Stimulated activated CD8-positive, alpha-beta memory T cell treated with anti-CD3 and anti-CD28 coated beads, Interleukin-15, amount 100 ng/mL, for 48 hours (primary cell): ENCODE data around the gene NADSYN1.

ENCODE experiments used
- DNase-seq, 2 donors: peaks; one replicate each; pipeline ENCODE4 v3.0.0-alpha.2; 2020; ENCODE audit warnings: low read depth in 2 of 2

Gene NADSYN1

DNA sequence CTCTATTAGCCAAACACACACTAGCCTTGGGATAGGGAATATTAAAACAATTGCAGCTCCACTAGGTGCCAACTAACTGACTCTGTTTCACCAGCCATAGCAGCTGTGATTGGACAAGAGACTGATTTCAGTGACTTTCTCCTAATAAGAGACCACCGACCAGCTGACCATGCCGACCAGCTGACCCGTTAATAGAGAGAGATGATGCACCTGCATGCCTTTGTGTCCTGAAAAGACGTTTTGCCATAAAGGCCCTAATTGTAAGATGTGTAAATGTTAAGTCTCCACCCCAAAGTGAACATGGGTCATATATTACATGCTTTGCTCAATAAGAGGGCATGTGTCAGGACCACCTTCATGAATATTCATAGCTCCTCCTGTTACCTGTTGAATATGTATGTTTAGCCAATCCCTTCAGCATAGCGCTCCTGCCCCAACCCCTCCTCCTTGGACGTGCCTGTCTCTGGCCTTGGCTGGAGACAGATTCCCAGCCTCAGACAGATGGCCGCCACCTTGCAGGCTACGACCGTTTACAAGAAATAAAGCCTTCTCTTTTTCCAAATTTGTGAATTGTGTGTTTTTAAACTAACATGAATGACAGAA is 1.3 kb upstream of the NADSYN1 start:
- no peak for DNase-seq

DNA sequence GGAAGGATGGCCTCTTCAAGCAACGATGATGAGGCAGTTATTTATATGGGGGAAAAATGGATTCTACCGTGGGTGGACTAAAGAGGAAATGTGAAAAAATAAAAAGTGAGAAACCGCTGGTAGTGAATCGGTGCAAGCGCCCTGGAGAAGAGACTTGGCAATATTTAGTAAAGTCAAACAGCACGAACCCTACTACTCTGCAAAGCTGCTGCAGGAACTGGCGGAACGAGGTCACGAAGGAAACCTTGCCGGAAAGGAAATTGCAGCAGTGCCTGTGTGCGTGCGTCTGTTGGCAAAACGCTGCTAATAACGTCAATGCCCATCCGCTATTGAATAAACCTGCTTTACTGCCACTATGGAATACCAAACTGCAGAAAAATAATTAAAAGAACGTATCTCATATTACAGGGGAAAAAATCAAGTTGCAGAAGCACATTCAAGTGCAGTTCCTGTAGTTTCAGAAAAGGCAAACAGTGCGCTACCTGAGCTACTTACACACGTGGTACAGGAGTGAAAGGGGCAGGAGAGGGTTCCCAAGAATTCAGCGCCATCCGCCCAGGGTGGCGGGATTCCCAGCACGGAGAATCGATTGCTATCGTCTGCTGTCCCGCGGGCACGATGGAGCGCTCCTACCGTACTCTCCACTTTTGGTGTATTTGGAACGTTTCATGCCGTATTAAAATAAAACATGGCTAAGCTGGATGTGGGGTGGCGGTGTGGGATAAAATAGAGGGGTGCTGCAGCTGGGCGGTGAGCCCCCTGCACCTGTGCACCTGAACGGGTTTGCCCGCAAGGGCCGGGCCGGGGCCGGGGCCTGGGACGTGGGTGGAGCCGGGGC is 585 bp upstream of the NADSYN1 start:
- DNase-seq = peak; percentile 23 to 32

DNA sequence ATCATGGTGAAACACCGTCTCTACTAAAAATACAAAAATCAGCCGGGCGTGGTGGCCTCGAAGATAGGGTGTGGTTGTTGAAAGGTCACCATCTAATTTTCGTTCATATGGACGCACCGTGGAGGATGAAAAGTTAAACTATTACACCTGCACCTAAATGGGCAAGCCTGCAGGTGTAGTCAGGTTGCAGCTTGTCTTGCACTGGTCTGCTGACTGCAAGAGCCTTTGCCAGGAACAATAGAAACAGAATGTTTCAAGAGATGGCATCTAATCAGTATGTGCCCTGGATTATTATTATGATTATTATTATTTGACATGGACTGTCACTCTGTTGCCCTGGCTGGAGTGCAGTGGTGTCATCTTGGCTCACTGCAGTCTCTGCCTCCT is 908 bp downstream of the NADSYN1 start:
- no peak for DNase-seq

DNA sequence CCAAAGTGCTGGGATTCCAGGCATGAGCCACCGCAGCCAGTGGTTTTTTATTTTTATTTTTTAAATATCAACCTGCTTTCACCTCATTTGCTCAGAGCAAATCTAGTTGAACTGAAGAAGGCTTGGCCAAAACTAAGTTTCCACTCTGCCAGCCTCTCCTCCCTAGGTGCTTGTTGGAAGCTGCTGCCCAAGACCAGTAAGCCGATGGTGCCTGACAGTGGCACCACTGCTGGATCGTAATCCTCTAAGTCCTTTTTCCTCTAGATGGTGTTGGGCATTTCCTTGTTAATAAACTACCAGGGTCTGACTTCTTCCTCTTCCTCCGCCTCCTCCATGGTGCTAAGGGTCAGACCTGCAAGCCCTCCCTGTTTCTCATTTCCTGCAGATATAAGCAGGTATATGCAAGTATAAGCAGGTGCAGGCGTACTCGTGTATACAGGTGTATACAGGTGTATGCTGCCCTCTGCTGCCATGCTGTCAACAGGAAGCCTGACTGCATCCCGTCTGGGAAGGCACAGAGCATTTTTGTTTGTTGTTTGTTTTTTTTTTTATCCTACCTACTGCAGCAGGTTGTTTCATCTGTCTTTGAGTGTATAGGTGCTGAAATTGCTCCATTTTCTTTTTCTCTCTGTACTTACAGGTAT is 1.6 kb downstream of the NADSYN1 start:
- no peak for DNase-seq

- no peak for DNase-seq
Measured at GRCh38 chr11:71456294-71456693, 3.3 kb downstream of the NADSYN1 start.

DNA sequence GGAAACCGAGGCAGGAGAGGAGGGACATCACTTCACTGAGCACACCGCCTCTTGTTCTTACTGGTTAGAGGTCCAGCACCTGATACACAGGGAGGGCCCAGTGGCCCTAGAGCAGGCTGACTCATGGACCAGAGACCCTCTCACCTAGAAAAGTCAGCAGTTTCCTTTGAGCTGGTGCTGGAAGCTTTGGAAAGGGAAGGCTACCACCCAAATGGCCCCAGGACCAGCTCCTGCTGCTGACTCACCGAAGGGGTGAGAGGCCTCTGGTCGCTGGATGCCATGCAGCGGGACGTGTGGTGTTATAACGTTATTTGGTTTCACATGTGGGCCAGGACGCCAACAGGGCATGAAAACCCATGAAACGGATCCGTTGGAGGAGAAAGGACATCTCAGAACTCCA is 3.8 kb downstream of the NADSYN1 start:
- DNase-seq = no peak

GRCh38 chr11:71458146-71459070 is 5.4 kb downstream of the NADSYN1 start:
- DNase-seq = no peak

DNA sequence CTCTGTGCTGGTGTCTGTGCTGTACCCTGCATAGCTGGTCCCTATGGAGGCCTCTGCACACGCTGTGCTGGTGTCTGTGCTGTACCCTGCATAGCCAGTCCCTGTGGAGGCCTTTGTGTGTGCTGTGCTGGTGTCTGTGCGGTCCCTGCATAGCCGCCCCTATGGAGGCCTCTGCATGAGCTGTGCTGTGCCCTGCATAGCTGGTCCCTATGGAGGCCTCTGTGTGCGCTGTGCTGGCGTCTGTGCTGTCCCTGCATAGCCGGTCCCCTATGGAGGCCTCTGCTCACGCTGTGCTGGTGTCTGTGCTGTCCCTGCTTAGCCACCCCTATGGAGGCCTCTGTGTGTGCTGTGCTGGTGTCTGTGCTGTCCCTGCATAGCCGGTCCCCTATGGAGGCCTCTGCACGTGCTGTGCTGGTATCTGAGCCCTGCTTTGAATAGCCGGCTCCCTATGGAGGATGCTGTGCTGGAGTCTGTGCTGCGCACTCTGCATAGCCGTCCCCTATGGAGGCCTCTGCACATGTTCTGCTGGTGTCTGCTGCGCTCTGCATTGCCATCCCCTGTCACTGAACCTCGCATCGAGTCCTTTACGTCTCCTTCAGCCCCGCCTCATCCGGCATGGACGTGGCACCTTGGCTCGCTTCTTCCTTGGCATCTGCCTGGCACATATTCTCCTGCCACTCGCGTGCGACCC is 6.2 kb downstream of the NADSYN1 start:
- no peak for DNase-seq

- DNase-seq = no peak
Measured at GRCh38 chr11:71459767-71460320, 6.8 kb downstream of the NADSYN1 start.

DNA sequence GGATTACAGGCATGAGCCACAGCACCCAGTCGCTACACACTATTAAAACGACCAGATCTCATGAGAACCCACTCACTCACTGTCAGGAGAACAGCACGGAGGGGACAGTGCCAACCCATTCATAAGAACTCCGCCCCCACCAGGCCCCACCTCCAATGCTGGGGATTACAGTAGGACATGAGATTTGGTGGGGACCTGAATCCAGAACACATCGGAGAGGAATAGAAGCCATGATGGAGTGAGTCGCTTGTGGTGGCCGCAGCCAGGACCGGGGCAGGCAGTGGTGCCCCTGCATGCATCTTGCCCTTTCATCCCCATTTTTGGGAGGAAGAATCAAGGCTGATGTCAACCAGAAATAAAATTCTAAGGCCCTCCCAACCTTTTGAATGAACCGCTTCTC is 8.7 kb downstream of the NADSYN1 start:
- DNase-seq = no peak

GRCh38 chr11:71462726-71463125 is 9.7 kb downstream of the NADSYN1 start:
- DNase-seq = no peak

- DNase-seq = no peak
Measured at GRCh38 chr11:71463331-71464211, 10.6 kb downstream of the NADSYN1 start.

DNA sequence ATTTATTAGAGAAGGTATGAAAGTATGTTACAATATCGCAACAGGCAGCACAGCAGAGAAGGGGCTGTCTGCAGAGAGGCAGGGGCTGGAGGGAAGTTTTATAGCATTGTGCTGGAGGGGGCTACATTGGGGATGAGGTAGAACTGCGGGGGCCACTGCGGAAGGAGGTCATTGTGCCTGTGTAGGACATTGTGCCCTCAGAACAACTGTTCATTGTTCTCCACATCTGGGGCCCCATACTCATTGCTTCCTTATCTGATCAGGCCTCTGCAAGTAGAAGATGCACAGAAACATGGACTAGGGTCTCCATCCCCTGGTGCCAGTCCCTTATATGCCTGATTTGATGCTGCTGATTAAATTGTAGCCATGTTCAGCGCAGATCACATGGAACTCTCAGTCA is 12.1 kb downstream of the NADSYN1 start:
- DNase-seq = no peak

DNA sequence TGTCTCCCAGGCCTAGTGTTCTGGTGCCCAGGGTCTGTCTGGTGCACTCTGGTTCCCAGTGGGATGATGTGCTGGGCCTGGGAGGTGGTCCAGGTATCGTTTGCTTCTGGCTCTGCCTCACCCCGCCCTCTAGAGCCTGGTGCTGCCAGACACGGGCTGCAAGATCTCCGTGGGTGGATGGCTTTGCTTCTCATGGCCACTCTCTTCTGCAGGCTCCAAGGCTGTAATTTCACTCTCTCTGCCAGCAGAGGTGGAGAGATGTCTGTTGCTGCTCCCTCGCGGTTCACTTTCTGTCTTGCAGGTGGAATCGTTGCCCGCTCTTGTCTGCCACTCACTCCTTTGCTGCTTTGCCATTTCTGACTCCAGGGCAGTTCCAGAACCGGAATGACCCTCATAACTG is 13.4 kb downstream of the NADSYN1 start:
- DNase-seq = no peak

DNA sequence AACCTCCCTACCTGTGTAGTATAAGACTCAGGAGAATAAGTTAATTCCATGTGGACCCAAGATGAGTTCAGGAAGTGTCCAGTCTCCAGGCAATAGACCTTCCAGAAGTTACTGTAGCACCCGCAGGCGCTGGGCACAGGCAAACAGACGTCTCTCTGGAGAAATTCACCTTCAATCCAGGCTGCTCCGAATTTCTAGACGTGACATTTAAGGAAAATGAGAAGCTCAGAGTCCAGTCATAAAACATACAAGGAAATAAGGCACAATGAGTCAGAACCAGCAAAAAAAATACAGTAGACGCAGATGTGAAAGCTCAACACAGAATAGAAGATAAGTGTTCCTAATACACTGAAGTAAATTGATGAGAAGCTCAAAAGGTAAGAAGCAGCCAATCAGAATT is 14.2 kb downstream of the NADSYN1 start:
- DNase-seq = no peak

GRCh38 chr11:71470946-71471345 is 17.9 kb downstream of the NADSYN1 start:
- no peak for DNase-seq

DNA sequence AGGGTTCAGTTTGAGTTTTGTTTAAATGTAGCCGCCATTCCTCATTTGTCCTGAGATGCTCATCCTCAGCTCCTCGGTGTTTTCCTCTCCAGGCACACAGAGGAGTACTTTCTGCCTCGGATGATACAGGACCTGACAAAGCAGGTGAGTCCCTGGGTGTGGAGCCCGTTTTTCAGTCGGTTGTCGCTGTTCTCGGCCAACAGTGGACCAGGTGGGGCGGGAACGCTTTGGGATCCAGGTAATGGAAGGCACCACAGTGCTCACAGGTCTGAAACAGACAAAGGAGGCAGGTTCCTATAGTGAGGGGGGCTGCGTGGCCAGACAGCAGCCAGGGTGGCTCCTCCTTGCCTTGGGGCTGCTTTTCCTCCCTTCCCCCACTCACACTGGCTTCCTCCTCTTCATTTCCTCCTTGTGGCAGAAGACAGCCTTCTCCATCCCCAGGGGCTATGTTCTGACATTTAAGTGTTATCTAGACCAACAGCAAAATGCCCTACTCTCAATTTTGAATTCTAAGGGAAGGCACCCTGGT is 19.4 kb downstream of the NADSYN1 start:
- no peak for DNase-seq

DNA sequence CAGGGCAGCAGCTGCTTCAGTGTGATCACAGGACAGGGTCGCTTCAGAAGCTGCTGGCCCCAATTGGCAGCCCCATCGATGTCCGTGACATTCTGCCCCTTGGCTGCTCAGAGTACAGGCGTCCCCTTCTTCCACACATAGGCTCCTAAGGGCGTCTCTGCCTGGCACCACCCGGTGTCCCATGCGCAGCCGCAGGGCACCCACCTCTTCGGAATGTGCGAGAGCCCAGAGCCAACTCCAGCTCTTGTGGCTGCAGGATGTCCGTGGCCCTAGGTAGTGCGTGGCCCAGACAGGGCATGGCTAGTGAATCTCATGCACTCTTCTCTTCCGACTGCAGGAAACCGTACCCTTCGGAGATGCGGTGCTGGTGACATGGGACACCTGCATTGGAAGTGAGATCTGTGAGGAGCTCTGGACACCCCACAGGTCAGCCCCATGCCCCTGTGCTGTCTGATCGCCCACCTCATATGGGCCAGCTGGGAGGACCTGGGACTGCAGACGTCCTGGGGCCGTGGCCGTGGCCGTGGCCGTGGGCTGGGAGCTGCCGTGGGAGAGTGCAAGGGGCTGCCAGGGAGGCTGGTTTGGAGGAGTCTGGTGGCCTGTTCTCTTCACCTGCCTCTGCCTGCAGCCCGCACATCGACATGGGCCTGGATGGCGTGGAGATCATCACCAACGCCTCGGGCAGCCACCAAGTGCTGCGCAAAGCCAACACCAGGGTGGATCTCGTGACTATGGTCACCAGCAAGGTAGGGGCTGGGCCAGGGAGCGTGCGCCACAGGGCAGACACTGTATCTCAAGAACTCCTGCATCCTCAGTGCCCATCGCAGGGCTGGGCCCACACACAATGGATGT is 20.2 kb downstream of the NADSYN1 start:
- DNase-seq = no peak

- DNase-seq = no peak
Measured at GRCh38 chr11:71473793-71474080, 20.7 kb downstream of the NADSYN1 start.
